ENCODE measurements around the gene REXO1. TPM values are rescaled to one million over a fixed set of nuclear protein-coding genes. Genes with fewer than 3 reads are reported as not detected.

Gene REXO1
- total and polyA plus RNA-seq, 2 of the 8 experiments (the other 6 are each of a cell fraction or from before 2014, with no cell fraction given) = 42.4 to 44.3 TPM

- Histone ChIP-seq H3K36me3 (ENCODE audit: control insufficient read depth in 2 of 4, insufficient read depth in 4 of 4, low read length in 3 of 4) (no peaks in the 10 kb centered on the region), H2BK120ac (replicated peaks; ENCODE audit: low read depth, low read length) (no peak overlapping the region), H2AK5ac (ENCODE audit: low read depth, low read length) (no peak overlapping the region), H3K14ac (ENCODE audit: insufficient read length) (no peak overlapping the region), H3K4me2 (ENCODE audit: insufficient read depth in 1 of 2, low read depth in 2 of 2, low read length in 2 of 2) (no peak overlapping the region), H3K4ac (replicated peaks; ENCODE audit: insufficient read length, low read depth, low read length) (no peak overlapping the region), H4K20me1 (replicated peaks in 1 of 2; ENCODE audit: control insufficient read depth in 1 of 2, insufficient read depth in 2 of 2, low read length in 2 of 2) (peaks cover 22 to 40% of the 10 kb centered on the region in 2 experiments), H3K4me1 (replicated peaks in 1 of 4; ENCODE audit: control insufficient read depth in 3 of 4, insufficient read depth in 4 of 4, low read length in 3 of 4) (peaks cover 0 to 3% (median under 1%) of the 10 kb centered on the region in 4 experiments; a peak in 1 of 7 replicates), H3K27ac (ENCODE audit: low read depth, low read length) (no peak overlapping the region), H2AFZ (ENCODE audit: low read length) (no peak overlapping the region), H3K4me3 (ENCODE audit: extremely low read depth in 1 of 4, insufficient read depth in 2 of 4, low read depth in 3 of 4, low read length in 4 of 4) (no peak overlapping the region), H4K8ac (ENCODE audit: extremely low read depth, insufficient read depth, low read length) (peak overlapping the region; percentile 71; the same call in 1 of the 2 replicates), H3K9me3 (ENCODE audit: insufficient read depth in 2 of 2, low read depth in 1 of 2, low read length in 1 of 2) (no peaks in the 10 kb centered on the region), H2BK20ac (ENCODE audit: low read length) (no peak overlapping the region), H3K18ac (ENCODE audit: extremely low read depth, low read length) (no peak overlapping the region), H4K5ac (ENCODE audit: insufficient read length, low read depth, low read length) (no peak overlapping the region), H3K9ac (replicated peaks in 1 of 4; ENCODE audit: extremely low read depth in 1 of 4, low read depth in 3 of 4, low read length in 3 of 4) (no peak overlapping the region), H3K23me2 (ENCODE audit: low read depth, low read length) (no peaks in the 10 kb centered on the region), H2BK5ac (ENCODE audit: low read depth, low read length) (no peak overlapping the region), H3K56ac (replicated peaks; ENCODE audit: insufficient read length, low read depth, low read length) (no peak overlapping the region), H4K91ac (replicated peaks; ENCODE audit: insufficient read length, low read length) (no peak overlapping the region), H3K79me1 (ENCODE audit: low read depth, low read length) (peaks cover 32% of the 10 kb centered on the region), H3K27me3 (replicated peaks in 1 of 4; ENCODE audit: control insufficient read depth in 3 of 4, extremely low read depth in 1 of 4, insufficient read depth in 3 of 4, low read length in 3 of 4) (no peaks in the 10 kb centered on the region), H3K23ac (ENCODE audit: insufficient read length) (no peak overlapping the region), H2BK15ac (ENCODE audit: low read length) (no peak overlapping the region), H2BK12ac (ENCODE audit: low read depth, low read length) (no peak overlapping the region), H3K79me2 (ENCODE audit: control insufficient read depth in 1 of 2, insufficient read depth in 2 of 2, low read length in 2 of 2) (peaks cover 8 to 84% of the 10 kb centered on the region in 2 experiments; a peak in 3 of 4 replicates)
- CTCF ChIA-PET (ENCODE audit: partially characterized antibody) = interaction anchor here (0.9 to 14.9 kb wide), 9 partner anchors 8 to 598 kb away, joined by 3 to 228 read pairs (median 5); no protein-coding TSS in a partner anchor
- 91% methylated on average over 29 of the region's 35 CpGs; no CpG with 5 or more reads in 1 of the 2 experiments for WGBS, 2 experiments (ENCODE audit: extremely low coverage in 1 of 2, insufficient coverage in 1 of 2, insufficient read length in 1 of 2, insufficient replicate concordance in 2 of 2, low coverage in 1 of 2, low lambda C conversion rate in 2 of 2, missing lambda C conversion rate in 1 of 2)
- POLR2A ChIA-PET (ENCODE audit: partially characterized antibody) = interaction anchor here (1.0 to 1.5 kb wide), 3 partner anchors 10 to 12 kb away, joined by 3 to 4 read pairs (median 4); no protein-coding TSS in a partner anchor
- no peak for FAIRE-seq
- DNase-seq (ENCODE audit: low read depth in 1 of 2, low spot score in 2 of 2) = no peak
- TF ChIP-seq SIN3A (conservative IDR thresholded peaks at IDR 0.05 in 1 of 2, IDR thresholded peaks at IDR 0.05 in 1 of 2; ENCODE audit: low read depth in 1 of 2, low read length in 2 of 2) (no peak), KDM1A (IDR thresholded peaks at IDR 0.05; ENCODE audit: borderline replicate concordance, low read length) (no peak), POLR2A (IDR thresholded peaks at IDR 0.05; ENCODE audit: control extremely low read depth in 1 of 2, low read depth in 2 of 2, low read length in 2 of 2) (no peak), KDM5A (IDR thresholded peaks at IDR 0.05; ENCODE audit: low read length) (no peak), SIX5 (IDR thresholded peaks at IDR 0.05; ENCODE audit: low read depth, low read length) (no peak), CEBPB (IDR thresholded peaks at IDR 0.05; ENCODE audit: low read depth, low read length) (no peak), MAFK (IDR thresholded peaks at IDR 0.05; ENCODE audit: low read depth, low read length) (no peak), CREB1 (IDR thresholded peaks at IDR 0.05) (no peak), ATF3 (IDR thresholded peaks at IDR 0.05; ENCODE audit: insufficient read depth, low read depth, low read length) (no peak)
Measured at GRCh38 chr19:1841209-1841924, 6.9 kb downstream of the REXO1 start.

Measured in H1 (cell line).